HEK293 (cell line): ENCODE results near the gene HNRNPL.
"Not testable (repeated sequence)": the region's sequence is repeated elsewhere in the genome, so short reads cannot be mapped to it uniquely, and the experiment has no call there.

Source experiments
- CTCF ChIA-PET: fragments of 350-600 bp; formaldehyde crosslinking; extraction: SDS; loops from one replicate; lab custom pipeline; 2021; ENCODE audit warnings: antibody characterized with exemption; lab: Yijun Ruan, JAX
- POLR2A ChIA-PET: fragments of 300-600 bp; formaldehyde crosslinking; extraction: SDS; loops from one replicate; lab custom pipeline; 2020; ENCODE audit warnings: antibody characterized with exemption, inconsistent platforms; lab: Yijun Ruan, JAX
- H3K27ac ChIP-seq: fragments of 200-500 bp; sonication (Bioruptor generic); 2 replicates; pipeline ENCODE4 v1.5.1; 2014; ENCODE audit warnings: low read depth, low read length, control low read depth, inconsistent platforms; ENCODE audit errors: extremely low read depth
- H3K36me3 ChIP-seq, 2 experiments: fragments of 200-500 bp in 1 of 2; sonication (Bioruptor generic) in 1 of 2; 1 replicate in 1 of 2; 2 replicates in 1 of 2; pipeline ENCODE4 v1.5.1; 2014 to 2017; ENCODE audit warnings: inconsistent platforms in 2 of 2, low read length in 2 of 2; ENCODE audit not compliant: control insufficient read depth in 2 of 2, insufficient read depth in 1 of 2
- H3K4me1 ChIP-seq: fragments of 200-500 bp; sonication (Bioruptor generic); 2 replicates; pipeline ENCODE4 v1.5.1; 2014; ENCODE audit warnings: mild to moderate bottlenecking, low read length, inconsistent platforms; ENCODE audit not compliant: control insufficient read depth, insufficient read depth
- H3K4me3 ChIP-seq: 2 replicates; pipeline ENCODE4 v1.5.1; 2011; ENCODE audit warnings: low read depth, mild to moderate bottlenecking, control low read depth, low read length, moderate library complexity
- H3K9me3 ChIP-seq: fragments of 200-500 bp; sonication (Bioruptor generic); 2 replicates; pipeline ENCODE4 v1.5.1; 2014; ENCODE audit warnings: low read depth, low read length, inconsistent platforms; ENCODE audit not compliant: control insufficient read depth, insufficient read depth
- GLIS1 ChIP-seq: fragments of 450-650 bp; formaldehyde crosslinking; IDR thresholded peaks from 2 replicates; pipeline ENCODE4 v1.5.1; 2016; ENCODE audit warnings: missing biosample characterization, missing genetic modification characterization
- GLIS2 ChIP-seq: fragments of 450-650 bp; formaldehyde crosslinking; IDR thresholded peaks from 2 replicates; pipeline ENCODE4 v1.5.1; 2016; ENCODE audit warnings: missing biosample characterization, missing genetic modification characterization
- KLF9 ChIP-seq: fragments of 450-650 bp; formaldehyde crosslinking; IDR thresholded peaks from 2 replicates; pipeline ENCODE4 v1.5.1; 2016; ENCODE audit warnings: missing biosample characterization, missing genetic modification characterization, low read depth
- PRDM10 ChIP-seq: fragments of 450-650 bp; formaldehyde crosslinking; IDR thresholded peaks from 2 replicates; pipeline ENCODE4 v1.5.1; 2016; ENCODE audit warnings: missing biosample characterization, missing genetic modification characterization
- PRDM6 ChIP-seq: fragments of 450-650 bp; formaldehyde crosslinking; IDR thresholded peaks from 2 replicates; pipeline ENCODE4 v1.5.1; 2017; ENCODE audit warnings: missing biosample characterization, missing genetic modification characterization
- WT1 ChIP-seq: fragments of 450-650 bp; formaldehyde crosslinking; IDR thresholded peaks from 2 replicates; pipeline ENCODE4 v1.5.1; 2016; ENCODE audit warnings: missing biosample characterization, missing genetic modification characterization
- ZNF19 ChIP-seq: fragments of 450-650 bp; formaldehyde crosslinking; IDR thresholded peaks from 2 replicates; pipeline ENCODE4; 2016; ENCODE audit warnings: missing biosample characterization, missing genetic modification characterization, low read depth
- ZNF350 ChIP-seq: fragments of 450-650 bp; formaldehyde crosslinking; IDR thresholded peaks from 2 replicates; pipeline ENCODE4 v1.5.0; 2017; ENCODE audit warnings: missing biosample characterization, mild to moderate bottlenecking, missing genetic modification characterization
- ZNF37A ChIP-seq: fragments of 450-650 bp; IDR thresholded peaks from 2 replicates; pipeline ENCODE4 v1.5.1; 2018; ENCODE audit warnings: missing biosample characterization, missing genetic modification characterization
- ZNF394 ChIP-seq: fragments of 450-650 bp; formaldehyde crosslinking; IDR thresholded peaks from 2 replicates; pipeline ENCODE4 v1.5.1; 2016; ENCODE audit warnings: missing biosample characterization, missing genetic modification characterization, mild to moderate bottlenecking, moderate library complexity, borderline replicate concordance
- ZNF433 ChIP-seq: fragments of 450-650 bp; formaldehyde crosslinking; IDR thresholded peaks from 2 replicates; pipeline ENCODE4 v1.5.1; 2016; ENCODE audit warnings: missing biosample characterization, missing genetic modification characterization, low read depth
- ZNF677 ChIP-seq: fragments of 450-650 bp; IDR thresholded peaks from 2 replicates; pipeline ENCODE4 v1.5.0; 2018; ENCODE audit warnings: missing biosample characterization, mild to moderate bottlenecking, missing genetic modification characterization, moderate library complexity
- ZNF777 ChIP-seq: fragments of 450-650 bp; formaldehyde crosslinking; IDR thresholded peaks from 2 replicates; pipeline ENCODE4 v1.5.1; 2017; ENCODE audit warnings: missing biosample characterization, missing genetic modification characterization, borderline replicate concordance
- ZNF792 ChIP-seq: fragments of 450-650 bp; formaldehyde crosslinking; IDR thresholded peaks from 2 replicates; pipeline ENCODE4 v1.5.1; 2016; ENCODE audit warnings: missing biosample characterization, missing genetic modification characterization
- ZNF830 ChIP-seq: fragments of 450-650 bp; IDR thresholded peaks from 2 replicates; pipeline ENCODE4 v1.5.0; 2018; ENCODE audit warnings: missing biosample characterization, missing genetic modification characterization, low read depth, mild to moderate bottlenecking, moderate library complexity
- ZXDB ChIP-seq: fragments of 450-650 bp; formaldehyde crosslinking; IDR thresholded peaks from 2 replicates; pipeline ENCODE4 v1.5.1; 2016; ENCODE audit warnings: missing biosample characterization, missing genetic modification characterization
- TF ChIP-seq, protein P1 (sequence below): fragments of 450-650 bp; formaldehyde crosslinking; IDR thresholded peaks from 2 replicates; pipeline ENCODE4 v1.5.1; 2016; ENCODE audit warnings: missing biosample characterization, missing genetic modification characterization
- TF ChIP-seq, protein P2 (sequence below): fragments of 450-650 bp; IDR thresholded peaks from 2 replicates; pipeline ENCODE4 v1.5.1; 2018; ENCODE audit warnings: missing biosample characterization, missing genetic modification characterization

Gene HNRNPL

DNA sequence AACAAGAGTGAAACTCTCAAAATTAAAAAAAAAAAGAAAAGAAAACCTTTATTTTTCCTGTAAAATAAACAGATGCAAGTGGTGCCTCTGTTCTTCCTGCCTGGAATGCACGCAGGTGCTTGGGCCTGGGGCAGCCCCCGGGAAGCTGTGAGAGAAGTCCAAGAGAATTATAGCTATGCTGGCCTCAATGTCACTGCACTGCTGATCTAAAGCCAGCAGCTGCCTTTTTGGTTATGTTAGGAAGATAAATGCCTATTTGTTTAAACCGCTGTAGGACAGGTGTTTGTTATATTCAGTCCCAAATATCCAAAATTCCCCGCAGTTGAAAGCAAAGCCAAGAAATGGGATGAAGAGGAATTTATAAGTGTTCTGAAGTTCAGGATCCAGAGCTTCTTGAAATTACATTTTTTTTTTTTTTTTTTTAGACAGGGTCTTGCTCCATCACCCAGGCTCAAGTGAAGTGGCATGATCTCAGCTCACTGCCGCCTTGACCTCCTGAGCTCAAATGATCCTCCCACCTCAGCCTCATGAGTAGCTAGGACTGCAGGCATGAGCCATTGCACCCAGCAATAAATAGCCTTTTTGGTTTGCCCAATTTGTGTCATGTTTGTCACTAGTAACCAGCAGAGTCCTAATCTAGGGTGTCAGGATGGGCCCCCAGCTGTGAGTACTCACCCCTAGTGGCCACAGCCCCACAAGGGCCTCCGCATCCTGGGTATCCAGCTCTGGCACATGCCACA is 26.0 kb upstream of the HNRNPL start:
- peaks cover 8% of the 10 kb centered on the region for H3K4me1 ChIP-seq
- peaks cover 5 to 12% of the 10 kb centered on the region in 2 experiments; a peak in 2 of 3 replicates for H3K36me3 ChIP-seq
- 0 out of 2 replicates have a peak, but pooled peaks have one; percentile 27 for TF ChIP-seq GLIS1 (tag by site-specific recombination)
- no peak for TF ChIP-seq KLF9
- TF ChIP-seq ZXDB (tag by site-specific recombination), result no peak
- TF ChIP-seq GLIS2 (tag by site-specific recombination), result 0 out of 2 replicates have a peak, but pooled peaks have one; percentile 26
- TF ChIP-seq, protein P1, sequence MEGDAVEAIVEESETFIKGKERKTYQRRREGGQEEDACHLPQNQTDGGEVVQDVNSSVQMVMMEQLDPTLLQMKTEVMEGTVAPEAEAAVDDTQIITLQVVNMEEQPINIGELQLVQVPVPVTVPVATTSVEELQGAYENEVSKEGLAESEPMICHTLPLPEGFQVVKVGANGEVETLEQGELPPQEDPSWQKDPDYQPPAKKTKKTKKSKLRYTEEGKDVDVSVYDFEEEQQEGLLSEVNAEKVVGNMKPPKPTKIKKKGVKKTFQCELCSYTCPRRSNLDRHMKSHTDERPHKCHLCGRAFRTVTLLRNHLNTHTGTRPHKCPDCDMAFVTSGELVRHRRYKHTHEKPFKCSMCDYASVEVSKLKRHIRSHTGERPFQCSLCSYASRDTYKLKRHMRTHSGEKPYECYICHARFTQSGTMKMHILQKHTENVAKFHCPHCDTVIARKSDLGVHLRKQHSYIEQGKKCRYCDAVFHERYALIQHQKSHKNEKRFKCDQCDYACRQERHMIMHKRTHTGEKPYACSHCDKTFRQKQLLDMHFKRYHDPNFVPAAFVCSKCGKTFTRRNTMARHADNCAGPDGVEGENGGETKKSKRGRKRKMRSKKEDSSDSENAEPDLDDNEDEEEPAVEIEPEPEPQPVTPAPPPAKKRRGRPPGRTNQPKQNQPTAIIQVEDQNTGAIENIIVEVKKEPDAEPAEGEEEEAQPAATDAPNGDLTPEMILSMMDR (tag by site-specific recombination), result peak; percentile 43
- no peak for TF ChIP-seq PRDM6 (tag by site-specific recombination)
- CTCF ChIA-PET, result interaction anchor here (0.6 to 9.0 kb wide), 7 partner anchors 12 to 99 kb away, joined by 3 to 84 read pairs (median 4); partner anchors contain the start of genes FBXO17, MRPS12 and SARS2
- H3K4me3 ChIP-seq, result no peak overlapping the region
- POLR2A ChIA-PET, result interaction anchor here (0.9 to 3.1 kb wide), 5 partner anchors 15 to 969 kb away, joined by 3 to 22 read pairs (median 3); partner anchors contain the start of genes HNRNPL and SIPA1L3
- H3K9me3 ChIP-seq, result no peaks in the 10 kb centered on the region
- H3K27ac ChIP-seq, result no peak overlapping the region

DNA sequence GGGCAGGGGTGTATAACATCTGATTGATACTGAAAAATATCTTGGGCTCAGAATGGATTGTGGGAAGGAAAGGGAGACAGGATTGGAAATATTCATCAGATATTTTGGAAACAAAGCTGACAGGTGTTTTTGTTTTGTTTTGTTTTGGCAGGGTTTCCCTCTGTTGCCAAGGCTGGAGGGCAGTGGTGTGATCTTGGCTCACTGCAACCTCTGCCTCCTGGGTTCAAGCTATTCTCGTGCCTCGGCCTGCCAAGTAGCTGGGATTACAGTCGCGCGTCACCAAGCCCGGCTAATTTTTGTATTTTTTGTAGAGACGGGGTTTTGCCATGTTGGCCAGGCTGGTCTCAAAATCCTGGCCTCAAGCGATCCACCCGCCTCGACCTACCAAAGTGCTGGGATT is 23.6 kb upstream of the HNRNPL start:
- POLR2A ChIA-PET, result interaction anchor here (3.1 kb wide), 1 partner anchor 24 kb away, joined by 22 read pairs; the partner anchor contains the start of gene HNRNPL
- not testable (repeated sequence) for H3K4me1 ChIP-seq, H3K4me3 ChIP-seq, H3K9me3 ChIP-seq, H3K27ac ChIP-seq, H3K36me3 ChIP-seq
- CTCF ChIA-PET, result interaction anchor here (0.6 to 9.0 kb wide), 4 partner anchors 15 to 358 kb away, joined by 3 to 84 read pairs (median 3); partner anchors contain the start of genes MRPS12 and SARS2

DNA sequence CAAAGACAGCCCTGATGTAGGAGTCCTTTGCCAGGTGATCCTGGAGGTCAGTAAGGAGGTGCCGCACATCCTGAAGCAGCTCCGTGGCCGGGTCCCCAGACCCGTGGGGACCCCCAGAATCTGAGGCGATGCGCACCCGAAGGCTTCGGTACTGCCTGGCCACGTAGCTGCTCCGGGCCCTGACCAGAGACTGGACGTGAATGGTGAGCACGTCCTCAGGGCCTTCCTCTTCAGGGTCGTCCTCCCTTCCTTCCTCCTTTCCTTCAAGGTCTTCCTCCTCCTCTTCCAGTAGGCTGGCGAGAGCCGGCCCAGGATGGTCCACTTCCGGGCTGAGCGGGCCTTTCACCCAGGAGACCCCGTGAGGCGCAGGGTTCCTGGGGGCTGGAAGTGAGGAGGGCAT is 20.8 kb upstream of the HNRNPL start:
- POLR2A ChIA-PET, result interaction anchor here (0.8 to 0.9 kb wide), 2 partner anchors 18 to 19 kb away, joined by 3 read pairs; no protein-coding TSS in a partner anchor
- TF ChIP-seq ZNF350, result no peak
- TF ChIP-seq, protein P2, sequence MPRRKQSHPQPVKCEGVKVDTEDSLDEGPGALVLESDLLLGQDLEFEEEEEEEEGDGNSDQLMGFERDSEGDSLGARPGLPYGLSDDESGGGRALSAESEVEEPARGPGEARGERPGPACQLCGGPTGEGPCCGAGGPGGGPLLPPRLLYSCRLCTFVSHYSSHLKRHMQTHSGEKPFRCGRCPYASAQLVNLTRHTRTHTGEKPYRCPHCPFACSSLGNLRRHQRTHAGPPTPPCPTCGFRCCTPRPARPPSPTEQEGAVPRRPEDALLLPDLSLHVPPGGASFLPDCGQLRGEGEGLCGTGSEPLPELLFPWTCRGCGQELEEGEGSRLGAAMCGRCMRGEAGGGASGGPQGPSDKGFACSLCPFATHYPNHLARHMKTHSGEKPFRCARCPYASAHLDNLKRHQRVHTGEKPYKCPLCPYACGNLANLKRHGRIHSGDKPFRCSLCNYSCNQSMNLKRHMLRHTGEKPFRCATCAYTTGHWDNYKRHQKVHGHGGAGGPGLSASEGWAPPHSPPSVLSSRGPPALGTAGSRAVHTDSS (tag by site-specific recombination), result peak; percentile 60; the same call in 1 of the 2 replicates
- no peak for TF ChIP-seq ZNF830 (tag by site-specific recombination)
- TF ChIP-seq ZNF792, result no peak
- TF ChIP-seq ZNF19 (tag by site-specific recombination), result no peak
- TF ChIP-seq ZNF777, result no peak
- TF ChIP-seq PRDM10 (tag by site-specific recombination), result no peak
- no peak for TF ChIP-seq ZNF394
- no peak for TF ChIP-seq ZNF433
- no peak for TF ChIP-seq ZNF677
- TF ChIP-seq ZNF37A (tag by site-specific recombination), result no peak
- no peak for TF ChIP-seq WT1

More for the DNA sequence above, 20.8 kb upstream of the HNRNPL start:
- no peak overlapping the region for H3K27ac ChIP-seq
- H3K9me3 ChIP-seq, result no peaks in the 10 kb centered on the region
- peaks cover 2% of the 10 kb centered on the region; the same call in 1 of the 2 replicates for H3K4me1 ChIP-seq
- CTCF ChIA-PET, result interaction anchor here (0.6 to 1.3 kb wide), 3 partner anchors 10 to 17 kb away, joined by 3 to 7 read pairs (median 3); no protein-coding TSS in a partner anchor
- H3K36me3 ChIP-seq, result peaks cover 5 to 12% of the 10 kb centered on the region in 2 experiments; a peak in 2 of 3 replicates
- no peak overlapping the region for H3K4me3 ChIP-seq
